HUES48 (cell line): Measurements from ENCODE around the gene AHNAK.

ENCODE experiments used
- H3K27ac ChIP-seq: one replicate; pipeline ENCODE4 v1.7.0; 2013; ENCODE audit warnings: low read depth, low read length, inconsistent platforms
- H3K27me3 ChIP-seq: 2 replicates; pipeline ENCODE4 v1.6.1; 2013; ENCODE audit warnings: mild to moderate bottlenecking, low read length; ENCODE audit not compliant: control insufficient read depth, insufficient read depth
- H3K36me3 ChIP-seq: 2 replicates; pipeline ENCODE4 v1.6.1; 2013; ENCODE audit warnings: low read length; ENCODE audit not compliant: control insufficient read depth, insufficient read depth
- H3K4me1 ChIP-seq: 2 replicates; pipeline ENCODE4 v1.6.1; 2013; ENCODE audit warnings: mild to moderate bottlenecking, low read length; ENCODE audit not compliant: control insufficient read depth, insufficient read depth
- H3K4me3 ChIP-seq: 2 replicates; pipeline ENCODE4 v1.5.1; 2013; ENCODE audit warnings: mild to moderate bottlenecking, low read depth, low read length
- H3K9ac ChIP-seq: 2 replicates; pipeline ENCODE4 v1.6.1; 2013; ENCODE audit warnings: mild to moderate bottlenecking, low read depth, low read length, moderate library complexity
- H3K9me3 ChIP-seq: 2 replicates; pipeline ENCODE4 v1.6.1; 2013; ENCODE audit warnings: low read length; ENCODE audit not compliant: control insufficient read depth, insufficient read depth

AHNAK gene

DNA sequence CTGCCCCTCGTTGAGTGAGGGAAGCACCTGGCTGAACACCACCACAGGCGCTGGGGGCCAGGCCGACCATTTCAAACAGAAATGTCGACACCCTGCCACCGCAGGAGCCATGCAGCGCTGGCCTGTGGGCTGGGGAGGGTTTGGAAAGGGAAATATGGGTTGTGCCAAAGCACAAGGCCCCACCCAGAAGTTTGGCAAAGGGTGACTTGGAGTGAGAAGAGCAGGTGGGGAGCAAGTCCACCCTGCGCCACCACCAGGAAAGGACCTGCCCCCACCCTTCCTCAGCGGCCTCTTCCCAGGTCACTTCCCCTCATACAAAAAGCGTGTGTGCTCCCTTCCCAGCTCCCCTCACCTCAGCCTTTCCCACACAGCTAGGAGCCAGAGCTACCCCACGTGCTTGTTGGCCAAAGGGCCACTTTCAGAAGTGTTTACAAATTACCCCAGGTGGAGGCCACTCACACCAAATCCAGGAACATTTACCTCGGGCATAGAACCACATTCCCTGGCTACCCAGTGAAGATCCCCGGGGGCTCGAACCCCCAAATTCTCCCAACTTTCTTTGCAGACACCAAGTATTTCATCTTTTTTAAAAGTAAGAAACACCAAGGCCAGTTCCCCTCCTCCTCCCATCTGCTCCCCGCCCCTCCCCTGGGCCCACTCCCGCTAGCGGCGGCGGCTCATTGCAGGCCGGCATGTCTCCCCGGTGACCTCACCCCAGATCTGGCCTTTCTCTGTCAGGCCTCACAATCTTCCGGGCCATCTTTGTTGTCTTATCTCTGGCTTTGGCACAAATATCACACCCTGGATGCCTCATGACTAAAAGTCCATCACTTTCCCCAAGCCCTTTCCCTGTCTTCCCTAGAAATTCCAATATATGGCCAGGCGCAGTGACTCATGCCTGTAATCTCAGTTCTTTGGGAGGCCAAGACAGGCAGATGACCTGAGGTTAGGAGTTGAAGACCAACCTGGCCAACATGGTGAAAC is 148.3 kb downstream of the AHNAK start:
- H3K9ac ChIP-seq: no peak overlapping the region
- no peaks in the 10 kb centered on the region for H3K27me3 ChIP-seq
- no peaks in the 10 kb centered on the region for H3K9me3 ChIP-seq
- H3K4me1 ChIP-seq: peaks cover 6% of the 10 kb centered on the region
- H3K36me3 ChIP-seq: no peaks in the 10 kb centered on the region
- H3K4me3 ChIP-seq: no peak overlapping the region
- no peak overlapping the region for H3K27ac ChIP-seq

DNA sequence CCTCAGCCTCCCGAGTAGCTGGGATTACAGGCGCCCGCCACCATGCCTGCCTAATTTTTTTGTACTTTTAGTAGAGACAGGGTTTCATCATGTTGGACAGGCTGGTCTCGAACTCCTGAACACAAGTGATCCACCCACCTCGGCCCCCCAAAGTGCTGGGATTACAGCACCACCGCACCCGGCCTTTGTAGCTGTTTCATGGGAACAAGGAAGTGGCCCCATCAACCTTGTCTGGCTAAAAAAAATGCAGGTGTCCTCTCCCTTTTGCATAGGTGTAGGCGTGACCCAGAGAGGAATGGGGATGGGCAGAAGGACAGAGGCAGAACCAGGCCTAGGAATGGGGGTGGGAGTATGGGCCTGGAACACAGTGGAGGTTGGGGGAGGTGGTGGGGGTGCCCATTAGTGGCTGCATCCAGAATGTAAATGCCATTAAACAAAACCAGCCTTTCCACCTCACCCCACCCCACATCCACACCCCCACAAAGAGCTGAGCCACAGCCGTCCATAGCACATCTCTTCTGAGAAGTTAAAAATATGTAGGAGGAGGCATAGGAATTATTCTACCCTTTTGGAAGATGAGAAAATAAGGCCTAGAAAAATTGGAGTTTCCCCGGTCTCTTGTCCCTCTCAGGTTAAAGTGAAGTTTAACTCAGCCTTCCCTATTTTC is 150.6 kb downstream of the AHNAK start:
- Histone ChIP-seq H3K27me3 (no peaks in the 10 kb centered on the region), H3K9ac (no peak overlapping the region), H3K4me3 (no peak overlapping the region), H3K4me1 (peaks cover 6% of the 10 kb centered on the region), H3K9me3 (no peaks in the 10 kb centered on the region), H3K36me3 (no peaks in the 10 kb centered on the region), H3K27ac (no peak overlapping the region)

DNA sequence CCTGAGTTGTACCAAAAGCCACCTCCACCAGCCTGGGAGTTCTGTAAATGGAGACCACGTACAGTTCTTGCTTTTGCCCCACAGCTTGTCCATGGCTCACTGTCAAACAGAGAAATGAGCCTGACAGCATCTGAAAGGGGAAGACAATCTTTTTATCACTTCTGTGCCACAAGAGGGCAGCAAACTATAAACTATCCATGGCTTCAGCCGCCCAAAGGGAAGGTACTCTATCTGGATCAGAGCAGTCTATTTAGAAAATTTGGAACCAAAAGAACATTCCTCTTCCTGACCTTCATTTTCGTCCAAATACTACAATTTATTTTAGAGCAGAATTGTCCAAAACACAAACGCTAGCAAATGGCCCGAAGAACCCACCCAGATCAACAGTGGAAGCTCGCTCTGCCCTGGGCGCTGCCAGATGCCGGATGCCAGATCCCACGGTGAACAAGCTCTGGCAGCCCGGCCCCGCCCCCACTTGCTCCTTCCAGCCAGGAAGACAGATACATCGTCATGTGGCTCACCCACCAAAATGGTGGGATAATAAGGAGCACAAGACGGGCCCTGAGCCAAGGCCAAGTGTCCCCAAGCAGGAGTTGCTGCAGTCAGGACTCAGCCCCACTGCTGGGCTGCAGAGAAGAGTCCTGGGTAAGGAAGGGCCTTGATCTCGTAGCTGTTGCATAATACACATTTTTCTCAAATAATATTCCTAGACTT is 151.6 kb downstream of the AHNAK start:
- Histone ChIP-seq H3K4me1 (peaks cover 6% of the 10 kb centered on the region), H3K27me3 (no peaks in the 10 kb centered on the region), H3K4me3 (peak overlapping the region; percentile 54), H3K9me3 (no peaks in the 10 kb centered on the region), H3K27ac (no peak overlapping the region), H3K36me3 (no peaks in the 10 kb centered on the region), H3K9ac (no peak overlapping the region)

DNA sequence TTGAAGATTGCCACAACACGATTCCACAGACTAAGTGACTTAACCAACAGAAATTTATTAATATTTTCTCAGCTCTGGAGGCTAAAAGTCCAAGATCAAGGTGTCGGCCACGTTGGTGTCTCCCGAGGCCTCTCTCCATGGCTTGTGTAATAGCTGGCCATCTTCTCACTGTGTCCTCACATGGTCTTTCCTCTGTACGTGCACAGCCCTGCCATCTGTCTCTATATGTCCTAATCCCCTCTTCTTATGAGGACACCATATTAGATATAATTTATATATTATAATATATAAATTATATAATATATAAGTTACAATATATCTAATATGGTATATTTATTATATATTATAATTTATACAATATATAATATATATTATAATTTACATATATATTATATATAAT is 152.9 kb downstream of the AHNAK start:
- Histone ChIP-seq H3K4me3 (no peak overlapping the region), H3K36me3 (no peaks in the 10 kb centered on the region), H3K9ac (no peak overlapping the region), H3K27ac (no peak overlapping the region), H3K4me1 (peaks cover 6% of the 10 kb centered on the region), H3K9me3 (no peaks in the 10 kb centered on the region), H3K27me3 (no peaks in the 10 kb centered on the region)

DNA sequence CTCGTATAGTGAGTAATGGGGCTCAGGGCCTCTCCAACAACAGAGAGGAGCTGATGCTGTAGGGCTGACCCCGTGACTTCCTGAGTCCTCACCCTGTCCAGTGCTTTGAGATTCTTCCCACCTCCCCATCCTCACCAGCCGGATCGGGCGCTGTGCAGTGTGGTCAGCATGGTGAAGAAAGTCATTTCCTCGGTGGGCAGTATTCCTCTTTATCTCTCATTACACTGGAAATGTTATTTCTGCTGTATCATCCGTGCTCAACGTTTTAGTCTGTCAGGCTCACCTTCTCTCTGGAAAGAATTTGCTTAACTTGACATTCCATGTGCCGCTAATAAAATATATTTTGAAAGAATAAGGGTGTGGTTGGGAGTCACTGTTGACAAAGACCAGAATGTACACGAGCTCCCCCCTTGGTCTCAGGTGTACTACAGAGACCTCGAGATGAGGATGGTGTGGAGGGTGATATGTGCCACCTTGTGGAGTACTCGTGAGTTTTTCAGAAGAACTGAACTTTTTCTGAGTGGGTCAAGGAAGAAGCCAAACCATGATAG is 153.5 kb downstream of the AHNAK start:
- H3K4me3 ChIP-seq: no peak overlapping the region
- H3K27ac ChIP-seq: no peak overlapping the region
- no peaks in the 10 kb centered on the region for H3K27me3 ChIP-seq
- peaks cover 6% of the 10 kb centered on the region for H3K4me1 ChIP-seq
- no peaks in the 10 kb centered on the region for H3K9me3 ChIP-seq
- H3K9ac ChIP-seq: no peak overlapping the region
- no peaks in the 10 kb centered on the region for H3K36me3 ChIP-seq

DNA sequence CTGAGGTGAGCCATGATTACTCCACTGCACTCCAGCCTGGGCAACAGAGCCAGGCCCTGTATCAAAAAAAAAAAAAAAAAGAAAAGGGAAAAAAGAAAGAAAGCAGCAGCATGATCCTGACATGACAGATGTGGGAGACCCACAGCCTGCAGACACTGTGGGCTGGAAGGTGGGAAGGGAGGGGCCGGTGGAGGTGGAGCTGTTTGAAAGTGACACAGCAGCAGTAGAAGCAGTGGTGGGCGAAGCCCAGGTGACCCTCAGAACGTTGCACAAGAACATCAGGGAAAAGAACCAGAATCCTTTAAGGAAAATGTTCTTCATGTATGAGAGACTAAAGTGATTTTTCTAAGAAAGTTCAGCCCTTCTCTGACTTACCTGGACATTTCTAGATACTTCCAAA is 154.1 kb downstream of the AHNAK start:
- no peak overlapping the region for H3K27ac ChIP-seq
- no peaks in the 10 kb centered on the region for H3K36me3 ChIP-seq
- H3K9ac ChIP-seq: no peak overlapping the region
- H3K4me1 ChIP-seq: peaks cover 6% of the 10 kb centered on the region
- no peaks in the 10 kb centered on the region for H3K27me3 ChIP-seq
- H3K4me3 ChIP-seq: no peak overlapping the region
- H3K9me3 ChIP-seq: no peaks in the 10 kb centered on the region

DNA sequence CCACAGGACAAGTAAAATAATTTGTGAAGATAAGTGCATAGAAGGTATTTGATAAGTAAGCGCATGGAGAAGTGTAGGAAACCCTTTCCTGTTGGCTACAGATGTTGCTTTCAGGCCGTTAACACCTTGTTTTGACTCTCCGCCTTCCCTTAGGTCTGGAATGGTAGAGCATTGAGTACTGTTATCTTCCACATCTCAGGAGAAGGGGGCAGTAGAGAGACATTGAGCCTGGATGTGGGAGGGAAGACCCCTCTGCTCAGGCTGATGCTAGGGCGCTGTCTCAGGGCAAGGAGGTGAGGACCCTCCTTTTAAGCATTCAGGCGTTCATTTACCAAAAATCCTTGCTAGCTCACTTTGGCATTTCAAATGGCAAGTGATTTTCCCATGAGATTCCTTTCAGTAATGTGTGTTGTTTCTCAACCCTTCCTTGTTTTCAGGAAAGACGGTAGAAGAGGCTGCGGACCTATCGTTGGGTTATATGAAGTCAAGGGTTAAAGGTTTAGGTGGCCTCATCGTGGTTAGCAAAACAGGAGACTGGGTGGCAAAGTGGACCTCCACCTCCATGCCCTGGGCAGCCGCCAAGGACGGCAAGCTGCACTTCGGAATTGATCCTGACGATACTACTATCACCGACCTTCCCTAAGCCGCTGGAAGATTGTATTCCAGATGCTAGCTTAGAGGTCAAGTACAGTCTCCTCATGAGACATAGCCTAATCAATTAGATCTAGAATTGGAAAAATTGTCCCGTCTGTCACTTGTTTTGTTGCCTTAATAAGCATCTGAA is 154.8 kb downstream of the AHNAK start:
- H3K36me3 ChIP-seq: no peaks in the 10 kb centered on the region
- H3K27ac ChIP-seq: no peak overlapping the region
- H3K9ac ChIP-seq: no peak overlapping the region
- H3K4me3 ChIP-seq: no peak overlapping the region
- H3K27me3 ChIP-seq: no peaks in the 10 kb centered on the region
- H3K4me1 ChIP-seq: peaks cover 6% of the 10 kb centered on the region
- H3K9me3 ChIP-seq: no peaks in the 10 kb centered on the region

DNA sequence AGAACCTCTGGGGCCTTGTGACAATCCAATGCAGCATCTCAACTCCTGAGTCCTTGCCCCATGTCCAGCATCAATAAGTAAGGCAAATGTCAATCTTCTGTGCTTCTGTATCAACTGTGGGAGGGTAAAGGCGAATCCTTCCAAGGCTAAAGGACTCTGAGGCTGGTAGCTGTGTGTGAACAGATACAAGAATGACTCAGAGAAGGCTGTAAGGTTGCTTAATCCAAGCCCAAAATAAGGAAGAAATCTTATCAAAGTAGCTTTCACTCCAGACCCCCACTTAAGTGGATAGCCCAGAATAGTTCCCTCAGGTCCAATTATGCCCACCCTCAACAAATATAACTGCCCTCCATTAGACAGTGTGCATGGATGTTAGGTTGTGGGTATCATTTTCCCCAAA is 155.9 kb downstream of the AHNAK start:
- no peaks in the 10 kb centered on the region for H3K27me3 ChIP-seq
- H3K27ac ChIP-seq: no peak overlapping the region
- no peaks in the 10 kb centered on the region for H3K9me3 ChIP-seq
- H3K4me3 ChIP-seq: no peak overlapping the region
- H3K36me3 ChIP-seq: no peaks in the 10 kb centered on the region
- H3K4me1 ChIP-seq: peaks cover 6% of the 10 kb centered on the region
- no peak overlapping the region for H3K9ac ChIP-seq

DNA sequence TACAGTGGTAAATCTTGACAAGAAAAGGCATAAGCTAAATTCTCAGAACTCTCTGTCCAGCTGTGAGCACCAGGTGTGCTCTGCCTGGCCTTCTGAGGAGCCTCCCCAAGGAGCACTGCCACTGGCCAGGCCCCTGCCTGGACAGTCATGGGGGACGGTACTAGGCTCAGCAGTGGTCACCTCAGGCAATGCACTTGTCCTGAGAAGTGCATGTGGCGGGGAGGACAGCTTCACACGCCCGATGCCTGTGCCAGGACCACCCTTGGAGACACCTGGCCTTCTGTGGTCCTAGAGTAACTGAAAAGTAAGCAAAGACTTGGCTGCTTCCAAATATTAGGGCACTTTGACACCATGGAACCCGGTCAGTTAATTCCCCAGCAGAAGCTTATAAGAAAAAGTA is 156.4 kb downstream of the AHNAK start:
- no peak overlapping the region for H3K4me3 ChIP-seq
- no peaks in the 10 kb centered on the region for H3K27me3 ChIP-seq
- H3K9ac ChIP-seq: no peak overlapping the region
- peaks cover 3% of the 10 kb centered on the region for H3K4me1 ChIP-seq
- H3K36me3 ChIP-seq: no peaks in the 10 kb centered on the region
- H3K9me3 ChIP-seq: no peaks in the 10 kb centered on the region
- H3K27ac ChIP-seq: no peak overlapping the region

DNA sequence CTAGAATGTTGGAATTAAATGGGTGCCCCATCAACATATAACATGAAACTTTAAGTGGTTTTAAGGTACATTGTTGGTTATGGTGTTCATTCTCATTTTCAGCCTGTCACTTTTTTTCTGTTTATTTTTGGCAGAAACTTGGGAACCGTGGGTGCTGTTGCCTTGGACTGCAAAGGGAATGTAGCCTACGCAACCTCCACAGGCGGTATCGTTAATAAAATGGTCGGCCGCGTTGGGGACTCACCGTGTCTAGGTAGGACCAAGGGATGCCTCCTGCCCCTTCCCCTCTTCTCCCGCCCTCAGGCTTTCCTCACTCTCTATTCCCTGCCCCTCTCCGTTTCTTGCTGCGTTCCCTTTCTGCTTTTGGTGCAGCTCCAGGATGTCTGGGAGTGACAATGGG is 157.6 kb downstream of the AHNAK start:
- H3K36me3 ChIP-seq: no peaks in the 10 kb centered on the region
- no peaks in the 10 kb centered on the region for H3K27me3 ChIP-seq
- H3K9ac ChIP-seq: no peak overlapping the region
- H3K4me1 ChIP-seq: no peaks in the 10 kb centered on the region
- no peak overlapping the region for H3K27ac ChIP-seq
- H3K4me3 ChIP-seq: no peak overlapping the region
- no peaks in the 10 kb centered on the region for H3K9me3 ChIP-seq
